Common myeloid progenitor, CD34-positive (primary cell): ENCODE data around the gene LARP4.
"Not testable (repeated sequence)": the region's sequence is repeated elsewhere in the genome, so short reads cannot be mapped to it uniquely, and the experiment has no call there.

Source experiments
- CTCF ChIA-PET: fragments of 350-600 bp; sonication (Branson Sonifier 250); formaldehyde crosslinking; loops from one replicate; lab custom pipeline; 2021; ENCODE audit warnings: antibody characterized with exemption; lab: Charles Lee
- POLR2A ChIA-PET: fragments of 350-600 bp; sonication (Branson Sonifier 250); formaldehyde crosslinking; loops from one replicate; lab custom pipeline; 2021; ENCODE audit warnings: antibody characterized with exemption; lab: Charles Lee
- DNase-seq, 3 donors: peaks; one replicate each; pipeline versions ENCODE4 v3.0.0 to v3.0.0-alpha.2; 2013
- H3K27ac ChIP-seq, 2 experiments: 1 replicate in 1 of 2; 2 replicates in 1 of 2; pipeline ENCODE4 v1.7.0; 2013; ENCODE audit warnings: inconsistent platforms in 2 of 2, low read length in 2 of 2, mild to moderate bottlenecking in 2 of 2, low read depth in 1 of 2, moderate library complexity in 1 of 2; ENCODE audit not compliant: severe bottlenecking in 2 of 2, insufficient read depth in 1 of 2, poor library complexity in 1 of 2
- H3K27me3 ChIP-seq, 5 experiments: replicated peaks in 2 of 5; 1 replicate in 3 of 5; 2 replicates in 2 of 5; pipeline versions ENCODE4 v1.6.1 to v1.7.0; 2013; ENCODE audit warnings: low read length in 4 of 5, mild to moderate bottlenecking in 2 of 5, moderate library complexity in 2 of 5, inconsistent platforms in 1 of 5; ENCODE audit not compliant: insufficient read depth in 5 of 5, control insufficient read depth in 4 of 5
- H3K36me3 ChIP-seq, 4 experiments: 1 replicate in 2 of 4; 2 replicates in 2 of 4; pipeline versions ENCODE4 v1.6.1 to v1.7.0; 2013; ENCODE audit warnings: low read length in 3 of 4, control low read depth in 1 of 4, mild to moderate bottlenecking in 1 of 4; ENCODE audit not compliant: control insufficient read depth in 4 of 4, insufficient read depth in 4 of 4
- H3K4me1 ChIP-seq, 4 experiments: 1 replicate in 3 of 4; 2 replicates in 1 of 4; pipeline versions ENCODE4 v1.6.1 to v1.7.1; 2013; ENCODE audit warnings: low read length in 3 of 4, mild to moderate bottlenecking in 3 of 4, control low read depth in 1 of 4, inconsistent platforms in 1 of 4, moderate library complexity in 1 of 4; ENCODE audit not compliant: control insufficient read depth in 4 of 4, insufficient read depth in 4 of 4; ENCODE audit errors: control extremely low read depth in 1 of 4
- H3K4me3 ChIP-seq, 7 experiments: 1 replicate in 4 of 7; 2 replicates in 3 of 7; pipeline versions ENCODE4 v1.5.1 to v1.7.0; 2013; ENCODE audit warnings: mild to moderate bottlenecking in 7 of 7, low read length in 6 of 7, moderate library complexity in 6 of 7, inconsistent platforms in 2 of 7, low read depth in 2 of 7, control low read depth in 1 of 7; ENCODE audit not compliant: insufficient read depth in 4 of 7, control insufficient read depth in 1 of 7; ENCODE audit errors: extremely low read depth in 1 of 7
- H3K9me3 ChIP-seq, 5 experiments: 1 replicate in 4 of 5; 2 replicates in 1 of 5; pipeline versions ENCODE4 v1.6.1 to v1.7.1; 2013; ENCODE audit warnings: low read length in 4 of 5, mild to moderate bottlenecking in 2 of 5, inconsistent platforms in 1 of 5, low read depth in 1 of 5, moderate library complexity in 1 of 5; ENCODE audit not compliant: control insufficient read depth in 4 of 5, insufficient read depth in 2 of 5; ENCODE audit errors: control extremely low read depth in 1 of 5
- WGBS: methylation state at CpG from one replicate; pipeline ENCODE4 v1.1.5; 2013; ENCODE audit not compliant: insufficient coverage; 5-methylcytosine and 5-hydroxymethylcytosine counted together

The LARP4 gene

GRCh38 chr12:50419112-50419909 is 18.6 kb downstream of the LARP4 start:
- Histone ChIP-seq H3K27ac (no peak overlapping the region), H3K4me1 (no peaks in the 10 kb centered on the region), H3K4me3 (no peak overlapping the region), H3K27me3 (no peaks in the 10 kb centered on the region), H3K9me3 (no peaks in the 10 kb centered on the region), H3K36me3 (peaks cover 0 to 15% (median 8%) of the 10 kb centered on the region in 4 experiments)
- DNase-seq, result no peak
- WGBS, result 100% methylated on average over 3 of the region's 5 CpGs
- ChIA-PET CTCF (no interaction called here), POLR2A (no interaction called here)

DNA sequence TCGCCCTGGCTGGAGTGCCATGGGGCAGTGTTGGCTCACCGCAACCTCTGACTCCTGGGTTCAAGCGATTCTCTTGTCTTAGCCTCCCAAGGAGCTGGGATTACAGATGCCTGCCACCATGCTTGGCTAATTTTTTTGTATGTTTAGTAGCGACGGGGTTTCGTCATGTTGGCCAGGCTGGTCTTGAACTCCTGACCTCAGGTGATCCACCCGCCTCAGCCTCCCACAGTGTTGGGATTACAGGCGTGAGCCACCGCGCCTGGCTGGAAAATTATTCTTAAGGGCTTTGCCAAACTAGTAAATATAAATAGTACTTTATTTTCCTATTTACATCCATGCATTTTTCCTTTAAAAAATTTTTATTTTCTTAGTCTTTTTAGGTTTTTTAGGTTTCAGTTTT is 22.2 kb downstream of the LARP4 start:
- H3K9me3 ChIP-seq, POLR2A ChIA-PET, H3K36me3 ChIP-seq, H3K27me3 ChIP-seq, CTCF ChIA-PET, H3K27ac ChIP-seq, H3K4me1 ChIP-seq, DNase-seq, H3K4me3 ChIP-seq: not testable (repeated sequence)
- no CpG with 5 or more reads among the region's 10 CpGs for WGBS

- H3K27me3 ChIP-seq, H3K27ac ChIP-seq, H3K4me3 ChIP-seq, POLR2A ChIA-PET, H3K9me3 ChIP-seq, DNase-seq, H3K4me1 ChIP-seq: not testable (repeated sequence)
- 97% methylated on average over 4 of the region's 10 CpGs for WGBS
- CTCF ChIA-PET, result interaction anchor here (1.0 kb wide), 1 partner anchor 9 kb away, joined by 5 read pairs; no protein-coding TSS in a partner anchor
- H3K36me3 ChIP-seq, result peaks cover 5 to 13% (median 6%) of the 10 kb centered on the region in 4 experiments
These were observed 22.7 kb downstream of the LARP4 start for GRCh38 chr12:50423342-50423741.

GRCh38 chr12:50425589-50426258 is 25.0 kb downstream of the LARP4 start:
- no peaks in the 10 kb centered on the region for H3K9me3 ChIP-seq
- 91% methylated on average over 5 of the region's 6 CpGs for WGBS
- H3K4me3 ChIP-seq, result no peak overlapping the region
- DNase-seq, result no peak
- no peak overlapping the region for H3K27ac ChIP-seq
- POLR2A ChIA-PET, result no interaction called here
- CTCF ChIA-PET, result no interaction called here
- no peaks in the 10 kb centered on the region for H3K27me3 ChIP-seq
- H3K4me1 ChIP-seq, result no peaks in the 10 kb centered on the region
- peaks cover 4 to 28% (median 19%) of the 10 kb centered on the region in 4 experiments for H3K36me3 ChIP-seq

DNA sequence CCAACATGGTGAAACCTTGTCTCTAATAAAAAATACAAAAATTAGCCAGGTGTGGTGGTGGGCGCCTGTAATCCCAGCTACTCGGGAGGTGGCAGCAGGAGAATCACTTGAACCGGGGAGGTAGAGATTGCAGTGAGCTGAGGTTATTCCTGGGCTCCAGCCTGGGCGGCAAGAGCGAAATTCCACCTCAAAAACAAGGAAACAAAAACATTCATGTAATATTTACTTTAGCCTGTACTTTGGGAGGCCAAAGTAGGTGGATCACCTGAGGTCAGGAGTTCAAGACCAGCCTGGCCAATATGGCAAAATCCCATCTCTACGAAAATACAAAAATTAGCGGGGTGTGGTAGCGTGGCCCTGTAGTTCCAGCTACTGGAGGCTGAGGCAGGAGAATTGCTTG is 31.0 kb downstream of the LARP4 start:
- H3K36me3 ChIP-seq, result peaks cover 15 to 80% (median 45%) of the 10 kb centered on the region in 4 experiments
- POLR2A ChIA-PET, H3K27me3 ChIP-seq, H3K4me1 ChIP-seq, CTCF ChIA-PET, H3K9me3 ChIP-seq, H3K27ac ChIP-seq, H3K4me3 ChIP-seq, DNase-seq: not testable (repeated sequence)
- no CpG with 5 or more reads among the region's 8 CpGs for WGBS

DNA sequence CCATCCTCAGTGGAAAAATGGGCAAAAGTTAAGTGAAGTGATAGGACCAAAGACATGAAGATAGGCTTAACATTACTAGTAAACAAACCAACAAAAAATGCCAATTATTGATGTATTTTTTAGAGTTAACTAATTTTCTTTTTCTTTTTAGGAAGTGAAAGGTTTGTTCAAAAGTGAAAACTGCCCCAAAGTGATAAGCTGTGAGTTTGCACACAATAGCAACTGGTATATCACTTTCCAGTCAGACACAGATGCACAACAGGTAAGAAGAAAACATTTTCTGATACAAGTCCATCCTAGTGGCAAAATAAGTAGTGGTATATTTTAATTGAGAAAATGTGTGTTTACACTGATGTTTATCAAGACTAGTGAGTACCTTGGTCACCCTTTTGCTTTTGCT is 39.6 kb downstream of the LARP4 start:
- H3K4me3 ChIP-seq, result no peak overlapping the region
- ChIA-PET POLR2A (no interaction called here), CTCF (no interaction called here)
- no peak overlapping the region for H3K27ac ChIP-seq
- no peaks in the 10 kb centered on the region for H3K9me3 ChIP-seq
- no peaks in the 10 kb centered on the region for H3K4me1 ChIP-seq
- no peak for DNase-seq
- peaks cover 25 to 80% (median 54%) of the 10 kb centered on the region in 4 experiments for H3K36me3 ChIP-seq
- no peaks in the 10 kb centered on the region for H3K27me3 ChIP-seq

DNA sequence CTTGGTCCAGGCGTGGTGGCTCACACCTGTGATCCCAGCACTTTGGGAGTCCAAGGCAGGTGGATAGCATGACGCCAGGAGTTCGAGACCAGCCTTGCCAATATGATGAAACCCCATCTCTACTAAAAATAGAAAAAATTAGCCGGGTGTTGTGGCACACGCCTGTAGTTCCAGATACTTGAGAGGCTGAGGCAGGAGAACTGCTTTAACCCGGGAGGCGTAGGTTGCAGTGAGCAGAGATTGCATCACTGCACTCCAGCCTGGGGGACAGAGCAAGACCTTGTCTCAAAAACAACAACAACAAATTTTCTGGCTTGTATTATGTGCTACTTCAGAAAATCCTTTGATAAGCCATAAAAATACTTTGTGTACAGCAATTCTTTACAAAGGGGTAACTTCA is 41.1 kb downstream of the LARP4 start:
- ChIA-PET CTCF (no interaction called here), POLR2A (no interaction called here)
- DNase-seq, result no peak
- H3K4me1 ChIP-seq, result no peaks in the 10 kb centered on the region
- H3K27ac ChIP-seq, result no peak overlapping the region
- no peaks in the 10 kb centered on the region for H3K9me3 ChIP-seq
- H3K27me3 ChIP-seq, result no peaks in the 10 kb centered on the region
- H3K36me3 ChIP-seq, result peaks cover 25 to 70% (median 48%) of the 10 kb centered on the region in 4 experiments
- 94% methylated on average over 5 of the region's 7 CpGs for WGBS
- no peak overlapping the region for H3K4me3 ChIP-seq
